CD4-positive, alpha-beta T cell treated with Interleukin-21 for 1 hour (primary cell): ENCODE data around the gene BEAN1.

Experiments
- DNase-seq: peaks from one replicate; pipeline ENCODE4 v3.0.0-alpha.2; 2020

The BEAN1 gene

GRCh38 chr16:66471716-66472393 lies 44.8 kb downstream of the BEAN1 start:
- DNase-seq, result no peak

GRCh38 chr16:66473051-66473571 lies 46.0 kb downstream of the BEAN1 start:
- no peak for DNase-seq

GRCh38 chr16:66473654-66474519 lies 46.8 kb downstream of the BEAN1 start:
- DNase-seq, result no peak

GRCh38 chr16:66474750-66475199 lies 47.7 kb downstream of the BEAN1 start:
- peak; percentile 74 for DNase-seq

- no peak for DNase-seq
Measured at GRCh38 chr16:66475232-66475631, 48.1 kb downstream of the BEAN1 start.

GRCh38 chr16:66476328-66477027 lies 49.4 kb downstream of the BEAN1 start:
- peak; percentile 50 for DNase-seq

- DNase-seq, result no peak
Measured at GRCh38 chr16:66477028-66477515, 50.0 kb downstream of the BEAN1 start.

GRCh38 chr16:66478733-66479511 lies 51.8 kb downstream of the BEAN1 start:
- DNase-seq, result peak; percentile 85

GRCh38 chr16:66479661-66480264 lies 52.7 kb downstream of the BEAN1 start:
- no peak for DNase-seq

- DNase-seq, result no peak
Measured at GRCh38 chr16:66480265-66481080, 53.4 kb downstream of the BEAN1 start.

GRCh38 chr16:66481081-66481942 lies 54.2 kb downstream of the BEAN1 start:
- DNase-seq, result no peak

GRCh38 chr16:66481943-66482390 lies 54.9 kb downstream of the BEAN1 start:
- no peak for DNase-seq

GRCh38 chr16:66483689-66484452 lies 56.8 kb downstream of the BEAN1 start:
- DNase-seq, result peak; percentile 75

GRCh38 chr16:66484453-66485213 lies 57.5 kb downstream of the BEAN1 start:
- DNase-seq, result no peak

- DNase-seq, result no peak
Measured at GRCh38 chr16:66485376-66485775, 58.3 kb downstream of the BEAN1 start.

- DNase-seq, result no peak
Measured at GRCh38 chr16:66486199-66486772, 59.2 kb downstream of the BEAN1 start.

GRCh38 chr16:66486773-66487579 lies 59.9 kb downstream of the BEAN1 start:
- DNase-seq, result no peak
